Measurements from ENCODE around the gene DHRS9.
"Not testable (repeated sequence)": the region's sequence is repeated elsewhere in the genome, so short reads cannot be mapped to it uniquely, and the experiment has no call there.

The DHRS9 gene

DNA sequence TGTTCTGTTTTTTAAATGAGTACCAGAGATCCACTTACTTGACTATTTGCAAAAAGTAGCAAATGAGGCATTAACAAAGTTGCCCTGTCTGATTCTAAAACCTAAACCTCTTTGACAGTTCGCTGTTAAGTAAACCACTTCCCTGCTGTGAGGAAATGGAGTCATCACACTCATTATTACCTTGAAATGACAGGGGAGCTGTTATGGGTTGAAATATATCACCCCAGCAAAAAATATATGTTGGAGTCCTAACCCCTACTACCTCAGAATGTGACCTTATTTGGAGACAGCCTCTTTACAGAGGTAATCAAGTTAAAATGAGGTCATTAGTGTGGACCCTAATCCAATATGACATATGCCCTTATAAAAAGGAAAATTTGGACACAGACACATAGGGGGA lies 36.1 kb downstream of the DHRS9 start:
- peak; percentile 13 to 32 for DNase-seq

DNA sequence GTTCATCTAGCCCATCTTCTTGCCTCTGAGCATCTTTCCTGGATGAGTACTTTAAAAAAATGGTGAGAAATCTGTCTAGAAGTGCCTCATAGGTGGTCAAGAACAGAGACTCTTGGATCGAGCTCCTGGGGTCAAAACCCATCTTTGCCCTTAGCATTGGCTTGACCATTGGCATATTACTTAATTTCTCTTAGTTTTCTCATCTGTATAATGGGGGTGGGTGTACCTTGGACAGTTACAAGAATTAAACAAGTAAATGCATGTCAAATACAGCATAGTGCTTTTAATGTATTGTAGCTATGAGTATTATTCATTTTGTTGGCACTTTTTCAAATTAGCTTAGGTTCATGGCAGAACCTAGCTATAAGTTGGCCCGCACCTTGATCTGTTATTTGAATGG lies 36.8 kb downstream of the DHRS9 start:
- no peak for DNase-seq

DNA sequence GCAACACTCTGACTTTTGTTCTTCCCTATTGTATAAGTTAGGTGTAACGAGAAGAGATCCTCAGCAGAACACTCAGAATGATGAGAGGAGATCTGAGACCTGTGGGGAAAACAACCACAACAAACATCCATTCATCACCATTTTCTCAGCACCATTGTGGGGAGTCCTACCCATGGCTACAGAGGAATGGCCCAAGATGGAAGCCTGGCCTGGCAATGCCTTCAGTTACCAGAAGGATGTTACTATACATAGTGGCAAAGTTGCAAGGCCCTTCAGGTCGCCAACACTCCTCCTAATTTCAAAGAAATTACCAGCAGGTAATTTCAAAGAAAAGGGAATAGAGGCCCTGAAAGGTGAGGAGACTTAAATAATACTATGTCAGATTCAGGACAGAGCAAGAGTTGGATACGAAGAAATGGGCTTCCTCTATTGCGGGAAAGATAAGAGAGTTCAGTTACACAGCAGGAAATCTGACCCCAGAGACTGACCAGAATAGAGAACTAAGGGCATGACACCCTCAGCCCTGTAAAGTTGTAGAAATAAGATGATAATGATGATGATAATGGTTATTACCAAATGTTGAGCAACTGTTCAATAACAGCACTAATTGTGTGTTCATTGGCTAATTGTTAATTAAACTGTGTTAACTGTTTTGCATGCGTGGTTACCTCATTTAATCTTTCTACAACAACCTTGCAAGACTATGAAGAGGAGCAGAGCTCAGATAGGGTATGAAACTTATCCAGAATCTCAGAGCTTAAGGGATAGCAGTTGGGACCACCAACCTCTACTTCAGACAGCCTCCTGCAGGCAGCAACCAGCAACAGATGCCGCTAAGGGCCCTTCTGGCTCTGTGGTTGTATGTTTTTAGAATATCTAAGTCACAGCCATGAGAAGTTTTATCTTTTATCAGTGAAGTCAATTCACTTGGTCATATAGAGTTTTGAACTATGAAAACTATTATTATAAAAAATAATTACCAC lies 37.5 kb downstream of the DHRS9 start:
- peak; percentile 57 to 65 for DNase-seq

DNA sequence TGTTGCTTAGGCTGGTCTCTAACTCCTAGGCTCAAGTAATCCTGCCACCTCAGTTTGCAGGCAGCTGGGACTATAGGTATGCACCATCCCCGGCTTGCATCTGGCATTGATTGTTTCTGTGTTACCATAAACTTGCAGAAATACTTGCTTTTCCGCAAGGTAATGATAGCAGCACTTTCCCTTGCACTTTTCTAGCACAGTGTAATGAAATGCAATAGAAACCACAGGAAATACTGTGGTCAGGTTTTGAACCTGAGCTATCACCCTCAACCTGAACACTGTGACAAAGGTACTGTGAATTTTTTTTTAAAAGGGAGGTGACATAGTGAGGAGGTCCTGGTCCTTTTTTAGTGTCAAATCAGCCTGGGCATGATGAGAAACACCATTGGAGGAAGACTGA lies 38.3 kb downstream of the DHRS9 start:
- DNase-seq = peak; percentile 17 to 27

DNA sequence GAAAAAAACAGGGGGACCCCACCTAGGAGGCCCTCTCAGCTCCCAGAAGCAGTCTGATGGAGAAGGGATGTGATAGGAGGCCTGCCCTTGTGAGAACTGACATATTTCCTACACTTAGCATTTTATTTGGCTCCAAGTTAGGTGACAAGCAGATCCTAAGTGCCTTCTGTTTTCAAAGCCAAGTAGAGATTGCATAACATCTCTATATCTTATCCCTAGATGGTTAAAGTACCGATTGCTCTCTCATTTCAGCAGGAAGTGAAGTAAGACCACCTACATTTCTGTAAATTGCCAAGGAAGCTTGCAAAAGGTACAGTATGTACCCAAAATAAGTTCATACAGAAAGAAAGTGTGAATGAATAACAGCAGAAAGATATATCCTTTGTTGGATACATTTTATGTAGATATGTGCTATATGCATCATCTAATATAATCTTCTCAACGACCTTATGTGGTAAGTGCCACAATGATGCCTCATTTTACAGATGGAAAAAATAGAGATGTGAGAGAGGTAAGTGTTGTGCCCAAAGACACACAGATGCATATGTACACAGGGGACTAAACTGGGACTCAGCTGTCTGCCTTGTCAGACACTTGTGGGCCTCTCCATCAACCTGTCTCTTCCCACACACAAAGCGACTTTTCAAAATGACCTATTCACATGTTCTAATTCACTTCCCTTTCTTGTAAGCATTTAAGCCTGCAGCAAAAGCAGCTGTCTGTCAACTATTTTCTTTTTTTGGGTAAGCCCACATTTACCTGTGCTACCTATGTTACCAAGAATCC lies 38.9 kb downstream of the DHRS9 start:
- DNase-seq = peak; percentile 26 to 36

DNA sequence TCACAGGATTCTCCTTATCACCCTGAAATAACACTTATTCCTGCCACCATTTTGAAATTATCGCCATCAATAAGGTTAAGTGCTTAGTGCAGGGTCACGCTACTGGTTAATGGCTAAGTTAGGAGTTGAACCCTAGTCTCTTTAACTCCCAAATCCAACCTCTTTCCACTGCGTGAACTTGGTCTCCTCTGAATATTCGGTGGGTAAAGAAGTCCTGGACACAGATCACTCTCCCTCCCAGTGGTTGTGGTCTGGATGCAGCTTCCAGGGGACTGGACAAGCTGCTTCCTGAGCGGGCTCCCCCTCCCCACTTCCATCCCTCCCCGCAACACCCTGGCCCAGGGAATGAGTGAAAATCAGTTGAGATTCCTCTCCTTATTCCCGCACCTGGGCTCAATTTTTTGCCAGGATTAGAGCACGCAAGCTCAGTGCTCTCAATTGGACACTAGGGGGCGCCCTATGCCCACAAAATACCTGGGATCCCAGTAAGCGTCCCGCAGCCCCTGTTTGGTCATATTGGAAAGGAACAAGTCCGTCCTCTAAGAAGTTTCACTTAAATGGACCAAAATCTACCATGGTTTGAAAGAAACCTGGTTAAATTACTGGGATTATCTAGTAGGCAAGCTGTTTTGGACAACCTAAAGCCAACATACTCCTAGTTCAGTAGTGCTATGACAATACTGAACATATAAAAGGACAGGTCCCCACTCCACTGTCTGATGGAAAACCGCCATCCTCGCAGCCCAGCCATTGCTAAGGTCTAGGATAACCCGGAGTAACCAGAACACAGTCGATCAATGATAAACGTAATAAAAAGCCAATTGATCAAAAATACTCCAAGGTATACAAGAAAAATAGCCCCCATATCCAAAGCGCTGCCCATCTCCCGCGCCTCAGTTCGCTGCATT lies 40.4 kb downstream of the DHRS9 start:
- DNase-seq = peak; percentile 68 to 72

DNA sequence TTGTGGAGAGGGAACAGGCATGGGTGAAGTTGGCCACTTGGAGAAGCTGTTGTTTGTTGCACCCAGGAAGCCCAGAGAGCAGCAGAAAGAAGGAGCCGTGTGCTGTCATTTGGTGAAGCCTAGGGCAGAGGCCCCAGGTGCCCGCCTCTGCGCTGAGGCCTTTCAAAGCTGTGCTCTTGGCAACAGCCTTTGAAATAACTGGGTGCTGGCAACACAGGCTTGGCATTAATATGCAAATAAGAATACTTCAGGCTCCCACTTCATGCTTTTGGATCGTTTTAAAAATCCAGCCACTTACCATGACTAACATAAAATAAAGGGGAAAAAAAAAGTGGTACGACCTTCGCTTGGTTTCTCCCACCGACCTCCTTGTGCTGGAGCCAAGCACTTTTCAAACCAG lies 41.1 kb downstream of the DHRS9 start:
- DNase-seq = no peak

DNA sequence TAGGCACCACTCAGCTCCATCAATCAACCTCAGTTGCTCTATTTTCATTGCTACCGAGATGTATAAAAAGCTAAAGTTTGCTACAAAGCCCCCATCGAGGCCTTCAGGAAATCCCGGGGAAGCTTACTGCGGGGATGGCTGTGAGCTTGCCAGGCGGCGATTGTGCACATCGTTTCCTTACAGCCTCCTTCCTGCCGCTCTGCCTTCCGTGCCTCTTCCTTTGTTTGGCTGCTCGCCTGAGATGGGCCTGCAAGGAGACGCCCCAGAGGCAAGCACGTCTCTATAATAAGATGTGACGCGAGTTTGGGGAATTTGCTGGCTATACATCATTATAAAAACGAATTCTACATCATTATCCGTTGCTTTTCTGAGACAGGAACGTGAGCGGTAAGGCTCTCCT lies 41.6 kb downstream of the DHRS9 start:
- DNase-seq = no peak

DNA sequence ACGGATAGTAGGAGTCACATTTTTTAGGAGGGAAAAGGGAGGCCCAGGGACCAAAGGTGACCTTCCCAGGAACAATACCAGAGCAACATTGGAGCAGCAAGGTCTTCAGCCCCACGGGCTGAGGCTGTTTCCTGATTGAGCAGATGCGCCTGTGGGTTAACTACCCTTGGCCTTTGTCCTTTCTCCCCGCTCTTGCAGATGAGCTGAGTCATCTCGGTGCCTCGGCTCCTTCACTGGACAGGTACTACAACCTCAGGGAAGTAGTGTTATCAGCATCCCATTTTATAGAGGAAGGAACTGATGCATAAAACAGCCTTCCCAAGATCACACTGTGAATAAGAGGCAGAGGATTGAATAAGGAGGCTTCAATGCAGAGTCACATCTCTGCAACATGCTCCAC lies 43.5 kb downstream of the DHRS9 start:
- DNase-seq = no peak

DNA sequence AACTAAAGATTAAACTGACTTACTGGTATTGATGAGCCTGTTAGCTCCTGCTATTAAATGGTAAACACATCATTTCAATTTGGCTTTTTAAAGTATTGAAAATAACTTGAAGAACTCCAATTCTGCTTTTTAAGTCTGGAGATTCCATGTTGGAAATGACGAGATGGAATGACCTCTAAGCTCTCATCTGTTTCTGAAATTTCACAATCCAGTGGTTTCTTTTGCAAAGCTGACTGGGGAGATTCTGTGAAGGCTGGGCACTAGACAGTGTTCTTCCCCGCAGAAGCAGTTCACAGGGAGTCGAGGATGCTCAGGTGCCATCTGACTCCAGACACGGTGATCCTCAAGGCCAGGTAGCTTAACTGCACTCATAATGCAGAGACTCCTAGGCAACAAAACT lies 44.7 kb downstream of the DHRS9 start:
- DNase-seq = peak; percentile 9 to 13

DNA sequence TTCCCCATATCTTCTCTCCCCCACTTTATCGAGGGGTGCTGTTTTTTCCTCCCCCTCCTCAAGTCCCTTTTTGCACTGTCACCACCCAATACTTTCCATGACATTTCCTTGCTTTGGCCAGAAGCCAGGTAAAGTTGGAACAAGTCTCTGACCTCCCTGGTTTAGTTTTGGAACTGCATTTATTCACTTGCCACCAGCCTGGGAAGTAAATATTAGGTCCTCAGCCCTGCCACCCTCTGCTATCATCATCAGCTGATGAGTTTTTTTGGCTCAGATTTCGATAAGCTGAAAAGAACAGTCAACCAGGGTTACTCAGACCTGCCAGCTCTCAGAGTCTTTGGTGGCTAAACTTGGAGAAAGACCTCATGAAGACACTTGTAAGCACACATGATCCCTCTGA lies 47.0 kb downstream of the DHRS9 start:
- DNase-seq = no peak

DNA sequence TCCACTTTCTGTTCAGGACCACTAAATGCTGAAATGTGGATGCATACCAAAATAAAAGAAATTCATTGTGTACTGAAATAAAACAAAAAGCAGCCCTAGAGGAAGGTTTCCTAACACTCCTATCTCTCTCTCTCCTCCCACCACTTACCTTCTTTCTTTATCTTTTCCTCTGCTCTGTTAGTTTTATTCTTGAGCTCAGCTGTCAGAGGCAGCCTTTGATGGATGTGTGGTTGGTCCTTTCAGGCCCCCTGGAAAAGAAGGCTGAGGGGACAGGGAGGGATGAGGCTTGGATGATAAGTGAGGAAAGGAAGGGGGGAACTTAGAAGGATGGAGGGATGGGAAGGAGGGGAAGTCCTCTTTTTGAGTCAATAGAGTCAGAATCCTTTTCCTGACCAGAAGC lies 47.6 kb downstream of the DHRS9 start:
- no peak for DNase-seq

DNA sequence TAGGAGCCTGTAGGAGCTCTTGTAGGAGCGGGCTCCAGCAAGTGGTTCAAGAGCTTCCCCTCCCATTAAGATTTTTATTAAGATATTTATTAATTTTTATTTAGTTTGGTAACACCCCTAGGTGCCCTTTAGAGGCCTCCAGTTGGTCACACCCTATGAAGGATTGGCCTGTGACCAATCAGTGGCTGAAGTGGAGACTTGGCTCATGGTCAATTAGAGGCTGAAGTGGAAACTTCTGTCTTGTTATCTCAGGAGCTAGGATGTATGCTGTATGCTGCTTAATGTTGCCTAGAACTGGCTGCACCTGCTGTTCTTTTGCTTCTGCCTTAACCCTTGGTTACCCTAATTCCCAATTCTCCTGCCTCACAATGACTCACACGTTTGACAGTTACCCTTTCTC lies 48.7 kb downstream of the DHRS9 start:
- DNase-seq = no peak

DNA sequence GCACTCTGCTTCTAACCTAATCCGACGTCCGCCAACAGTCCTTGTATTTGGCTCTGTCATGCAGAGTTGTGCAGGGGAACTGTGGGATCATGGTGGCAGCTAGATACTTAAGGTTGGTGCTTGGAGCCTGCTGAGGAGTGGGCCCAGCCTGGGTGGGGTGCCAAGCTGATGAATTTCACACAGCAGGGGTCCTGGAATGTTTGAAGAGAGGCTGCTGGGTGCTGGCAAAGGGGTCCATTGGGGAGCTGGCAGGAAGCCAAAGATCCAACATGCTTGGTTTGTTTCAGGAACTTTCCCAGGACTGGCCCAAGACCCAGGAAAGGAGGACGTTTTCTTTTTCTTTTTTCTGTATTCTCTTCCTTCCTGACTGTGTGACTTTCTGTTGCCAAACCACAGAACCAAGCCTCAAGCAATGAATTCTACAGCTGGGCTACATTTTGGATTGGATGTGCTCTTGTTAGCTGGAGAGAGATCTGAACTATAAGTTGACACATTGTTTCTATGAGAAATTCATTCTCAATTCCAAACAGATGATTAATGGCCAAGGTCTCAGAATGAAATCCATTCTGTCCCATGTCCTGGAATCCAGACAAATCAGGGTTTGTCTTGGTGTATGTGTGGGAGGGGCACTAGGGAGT lies 49.9 kb downstream of the DHRS9 start:
- DNase-seq = no peak

DNA sequence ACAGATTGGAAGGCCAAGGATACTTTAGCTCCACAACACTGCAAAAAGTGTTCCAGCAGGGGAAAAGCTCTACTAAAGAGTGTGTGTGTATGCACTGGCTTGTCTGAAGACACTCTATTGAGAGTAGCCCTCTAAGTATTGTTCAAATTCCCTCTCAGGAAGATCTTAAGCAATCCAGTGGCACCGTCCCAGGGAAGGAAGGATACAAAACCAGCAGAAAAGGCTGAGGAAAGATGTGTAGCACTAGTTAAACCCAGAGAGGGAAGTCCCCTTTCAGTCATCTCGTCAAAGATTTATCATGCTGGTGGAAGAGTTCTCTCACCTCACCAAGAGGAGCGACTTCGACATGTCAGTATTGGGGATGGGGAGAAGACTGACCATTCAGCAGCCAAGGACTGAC lies 50.5 kb downstream of the DHRS9 start:
- DNase-seq = no peak

DNA sequence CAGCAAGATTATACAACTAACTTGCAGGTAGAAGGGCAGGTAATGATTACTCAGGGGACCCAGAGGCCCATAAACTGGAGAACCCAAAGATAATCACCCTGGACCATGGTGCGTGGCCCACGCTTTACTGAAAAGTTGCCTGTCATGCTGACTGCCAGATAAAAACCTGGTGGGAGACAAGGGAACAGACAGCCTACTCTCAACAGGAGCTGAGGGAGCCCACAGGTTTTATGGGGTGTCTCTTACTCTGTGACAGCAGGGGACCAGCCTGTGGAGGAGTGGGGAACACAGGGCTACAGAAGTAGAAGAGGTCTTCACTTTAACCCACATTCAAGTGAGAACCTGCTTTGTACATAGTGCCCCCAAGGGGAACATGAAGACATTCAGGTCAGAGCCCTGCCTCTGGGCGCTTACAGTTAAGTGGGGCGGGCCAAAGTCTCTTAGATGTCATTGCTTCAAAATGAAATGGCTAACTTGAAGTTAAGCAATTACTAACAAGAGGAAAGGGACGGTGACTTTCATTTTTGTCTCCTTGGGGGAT lies 60.4 kb downstream of the DHRS9 start:
- no peak for DNase-seq

DNA sequence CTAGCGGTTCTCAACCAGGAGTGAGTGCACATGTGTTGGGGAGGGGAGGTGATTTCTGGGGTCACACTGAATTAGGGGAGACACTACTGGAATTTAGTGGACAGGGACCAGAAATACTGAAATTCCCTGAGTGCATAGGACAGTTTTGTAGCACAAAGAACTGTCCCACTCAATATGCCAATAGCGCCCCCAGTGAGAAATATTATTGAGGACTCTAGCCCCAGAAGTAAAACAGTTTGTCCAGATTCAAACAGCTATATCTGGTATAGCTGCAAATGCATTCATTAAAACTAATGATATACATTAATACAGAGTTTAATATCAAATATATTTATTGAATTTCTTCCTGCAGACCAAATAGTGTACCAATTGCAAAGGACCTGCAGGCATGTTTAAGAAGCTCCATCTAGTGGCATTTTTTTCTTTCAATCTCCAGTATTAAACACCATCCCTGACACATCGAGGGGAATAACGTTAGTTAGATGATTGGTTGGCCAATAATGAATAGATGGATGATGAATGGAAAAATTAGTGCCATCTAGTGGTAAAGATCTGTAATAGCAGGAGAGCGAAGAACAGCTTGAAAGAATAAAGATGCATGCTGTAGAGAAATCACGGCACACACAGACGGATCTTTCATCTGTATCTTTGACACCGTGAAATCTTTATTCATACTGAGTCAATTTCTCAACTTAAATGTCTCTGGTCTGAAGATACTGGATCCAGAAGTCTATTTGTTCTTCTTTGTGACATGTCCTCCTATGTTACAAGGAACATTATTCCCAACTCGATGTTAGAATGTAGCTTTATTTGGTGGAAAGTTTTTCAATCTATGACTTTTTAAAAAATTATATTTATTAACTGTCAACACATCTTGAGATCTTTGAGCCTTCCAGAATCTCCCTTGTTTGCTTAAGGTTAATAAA lies 62.5 kb downstream of the DHRS9 start:
- DNase-seq = peak; percentile 73 to 74

DNA sequence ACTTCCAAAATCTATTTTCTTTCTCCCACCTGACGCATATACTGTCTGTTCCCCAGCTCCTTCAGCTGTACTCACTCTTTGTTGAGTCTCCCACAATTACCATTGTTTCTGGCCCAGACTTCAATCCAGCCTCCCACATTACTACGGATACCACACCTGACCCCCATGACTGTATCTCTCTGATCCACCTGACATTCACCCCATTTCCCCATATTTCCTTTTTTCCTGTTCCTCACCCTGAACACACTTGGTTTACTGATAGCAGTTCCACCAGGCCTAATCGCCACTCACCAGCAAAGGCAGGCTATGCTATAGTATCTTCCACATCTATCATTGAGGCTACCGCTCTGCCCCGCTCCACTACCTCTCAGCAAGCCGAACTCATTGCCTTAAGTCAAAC lies 64.9 kb downstream of the DHRS9 start:
- not testable (repeated sequence) for DNase-seq

DNA sequence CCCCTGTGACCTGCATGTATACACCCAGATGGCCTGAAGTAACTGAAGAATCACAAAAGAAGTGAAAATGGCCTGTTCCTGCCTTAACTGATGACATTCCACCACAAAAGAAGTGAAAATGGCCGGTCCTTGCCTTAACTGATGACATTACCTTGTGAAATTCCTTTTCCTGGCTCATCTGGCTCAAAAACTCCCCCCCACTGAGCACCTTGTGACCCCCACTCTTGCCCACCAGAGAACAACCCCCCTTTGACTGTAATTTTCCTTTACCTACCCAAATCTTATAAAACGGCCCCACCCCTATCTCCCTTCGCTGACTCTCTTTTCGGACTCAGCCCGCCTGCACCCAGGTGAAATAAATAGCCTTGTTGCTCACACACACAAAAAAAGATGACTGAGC lies 67.1 kb downstream of the DHRS9 start:
- DNase-seq = not testable (repeated sequence)

DNA sequence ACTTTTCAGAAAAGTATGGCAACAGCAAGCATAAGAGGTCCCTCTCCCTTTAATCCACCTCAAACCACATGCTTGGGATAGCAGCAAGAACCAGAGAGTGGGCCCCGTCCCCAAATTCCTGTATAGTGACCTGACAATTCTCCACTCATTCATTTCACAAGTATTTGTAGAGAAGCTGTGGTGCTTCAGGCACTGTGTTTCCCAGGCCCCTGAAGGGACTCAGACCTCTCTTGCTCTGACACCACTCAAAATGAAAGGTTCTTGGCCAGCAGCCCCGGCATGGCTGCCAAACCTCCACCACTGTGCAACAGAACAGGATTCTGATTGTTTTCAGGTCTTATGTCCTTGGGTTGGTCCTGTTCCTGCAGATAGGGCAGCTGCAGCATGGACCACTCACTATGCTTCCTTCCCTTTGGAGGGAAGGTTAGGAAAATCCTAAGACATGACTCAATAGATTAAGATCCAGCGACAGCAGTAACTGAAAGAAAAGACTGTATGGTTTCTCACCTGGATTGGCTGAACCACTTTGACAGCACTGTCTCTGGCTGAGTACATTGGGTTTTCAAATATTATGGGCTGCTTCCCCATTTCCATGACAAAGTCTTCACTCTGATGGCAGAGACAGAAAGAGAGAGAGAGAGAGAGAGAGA lies 67.6 kb downstream of the DHRS9 start:
- no peak for DNase-seq

Data from AML-193 (cell line).